HL-60/S4 treated with phorbol 12-myristate 13-acetate at 8.2 ng/mL for 4 days and 3 days (cell line): Measurements from ENCODE around the gene ERCC6.

Experiments
- in situ Hi-C: fragments of 300-500 bp; cut with MboI; formaldehyde crosslinking; loops from 2 replicates; pipeline ENCODE4 v1.15.0; 2022; ENCODE audit warnings: low sequenced_read_pairs

ERCC6 gene

DNA sequence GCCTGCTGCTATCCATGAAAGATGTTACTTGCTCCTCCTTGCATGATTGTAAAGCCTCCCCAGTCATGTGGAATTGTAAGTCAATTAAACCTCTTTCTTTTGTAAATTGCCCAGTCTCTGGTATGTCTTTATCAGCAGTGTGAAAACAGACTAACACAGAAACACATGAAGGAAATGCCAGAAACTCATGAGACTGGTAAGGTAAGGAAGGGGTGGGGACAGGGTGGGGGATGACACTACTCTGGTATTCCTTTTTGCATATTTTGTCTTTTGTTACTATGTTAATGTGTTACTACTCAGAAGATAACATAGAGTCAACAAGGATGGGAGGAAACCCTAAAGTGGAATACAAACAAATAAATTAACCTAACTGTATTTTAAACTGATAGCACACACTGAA lies 73.2 kb downstream of the ERCC6 start:
- in situ Hi-C loops: no loop called here
